Measurements from ENCODE around the gene SUFU. TPM values are rescaled to one million over a fixed set of nuclear protein-coding genes. Genes with fewer than 3 reads are reported as not detected.

SUFU gene
- polyA plus RNA-seq, 2 donors, result 2.9 to 6.0 TPM

GRCh38 chr10:102479651-102480050 lies 24.1 kb upstream of the SUFU start:
- Histone ChIP-seq H3K27ac (ENCODE audit: low read depth in 2 of 2, low read length in 1 of 2) (no peak overlapping the region), H3K4me3 (ENCODE audit: low read depth in 1 of 2, low read length in 2 of 2) (no peak overlapping the region), H3K27me3 (ENCODE audit: control insufficient read depth in 1 of 2, insufficient read depth in 2 of 2, low read length in 2 of 2) (no peaks in the 10 kb centered on the region), H3K9me3 (ENCODE audit: control insufficient read depth in 2 of 2, insufficient read depth in 1 of 2, low read depth in 1 of 2, low read length in 1 of 2) (no peaks in the 10 kb centered on the region), H3K4me1 (ENCODE audit: control insufficient read depth in 2 of 2, insufficient read depth in 2 of 2, low read length in 1 of 2) (no peaks in the 10 kb centered on the region), H3K36me3 (ENCODE audit: control insufficient read depth in 2 of 2, insufficient read depth in 2 of 2, low read length in 1 of 2) (peaks cover 30 to 42% of the 10 kb centered on the region in 2 donors)

GRCh38 chr10:102480396-102480795 lies 23.4 kb upstream of the SUFU start:
- H3K27me3 ChIP-seq (ENCODE audit: control insufficient read depth in 1 of 2, insufficient read depth in 2 of 2, low read length in 2 of 2), result no peaks in the 10 kb centered on the region
- H3K9me3 ChIP-seq (ENCODE audit: control insufficient read depth in 2 of 2, insufficient read depth in 1 of 2, low read depth in 1 of 2, low read length in 1 of 2), result no peaks in the 10 kb centered on the region
- peaks cover 38 to 46% of the 10 kb centered on the region in 2 donors for H3K36me3 ChIP-seq (ENCODE audit: control insufficient read depth in 2 of 2, insufficient read depth in 2 of 2, low read length in 1 of 2)
- H3K4me3 ChIP-seq (ENCODE audit: low read depth in 1 of 2, low read length in 2 of 2), result no peak overlapping the region
- 84 to 85% methylated on average over 9 of the region's 9 CpGs for WGBS, 2 donors
- H3K27ac ChIP-seq (ENCODE audit: low read depth in 2 of 2, low read length in 1 of 2), result no peak overlapping the region
- H3K4me1 ChIP-seq (ENCODE audit: control insufficient read depth in 2 of 2, insufficient read depth in 2 of 2, low read length in 1 of 2), result no peaks in the 10 kb centered on the region

GRCh38 chr10:102484021-102484420 lies 19.8 kb upstream of the SUFU start:
- H3K36me3 ChIP-seq (ENCODE audit: control insufficient read depth in 2 of 2, insufficient read depth in 2 of 2, low read length in 1 of 2), result peaks cover 47 to 62% of the 10 kb centered on the region in 2 donors
- no peak overlapping the region for H3K4me3 ChIP-seq (ENCODE audit: low read depth in 1 of 2, low read length in 2 of 2)
- 95 to 98% methylated on average over 13 of the region's 13 CpGs for WGBS, 2 donors
- H3K4me1 ChIP-seq (ENCODE audit: control insufficient read depth in 2 of 2, insufficient read depth in 2 of 2, low read length in 1 of 2), result no peaks in the 10 kb centered on the region
- no peaks in the 10 kb centered on the region for H3K27me3 ChIP-seq (ENCODE audit: control insufficient read depth in 1 of 2, insufficient read depth in 2 of 2, low read length in 2 of 2)
- H3K27ac ChIP-seq (ENCODE audit: low read depth in 2 of 2, low read length in 1 of 2), result no peak overlapping the region
- H3K9me3 ChIP-seq (ENCODE audit: control insufficient read depth in 2 of 2, insufficient read depth in 1 of 2, low read depth in 1 of 2, low read length in 1 of 2), result no peaks in the 10 kb centered on the region

GRCh38 chr10:102485093-102485784 lies 18.5 kb upstream of the SUFU start:
- Histone ChIP-seq H3K4me3 (ENCODE audit: low read depth in 1 of 2, low read length in 2 of 2) (no peak overlapping the region), H3K27me3 (ENCODE audit: control insufficient read depth in 1 of 2, insufficient read depth in 2 of 2, low read length in 2 of 2) (no peaks in the 10 kb centered on the region), H3K4me1 (ENCODE audit: control insufficient read depth in 2 of 2, insufficient read depth in 2 of 2, low read length in 1 of 2) (no peaks in the 10 kb centered on the region), H3K36me3 (ENCODE audit: control insufficient read depth in 2 of 2, insufficient read depth in 2 of 2, low read length in 1 of 2) (peaks cover 47 to 59% of the 10 kb centered on the region in 2 donors), H3K9me3 (ENCODE audit: control insufficient read depth in 2 of 2, insufficient read depth in 1 of 2, low read depth in 1 of 2, low read length in 1 of 2) (no peaks in the 10 kb centered on the region), H3K27ac (ENCODE audit: low read depth in 2 of 2, low read length in 1 of 2) (no peak overlapping the region)
- 88% methylated on average over 18 of the region's 18 CpGs for WGBS, 2 donors

GRCh38 chr10:102491136-102491535 lies 12.6 kb upstream of the SUFU start:
- Histone ChIP-seq H3K36me3 (ENCODE audit: control insufficient read depth in 2 of 2, insufficient read depth in 2 of 2, low read length in 1 of 2) (peaks cover 3 to 10% of the 10 kb centered on the region in 2 donors), H3K27ac (ENCODE audit: low read depth in 2 of 2, low read length in 1 of 2) (no peak overlapping the region), H3K4me1 (ENCODE audit: control insufficient read depth in 2 of 2, insufficient read depth in 2 of 2, low read length in 1 of 2) (peaks cover 6 to 17% of the 10 kb centered on the region in 2 donors), H3K9me3 (ENCODE audit: control insufficient read depth in 2 of 2, insufficient read depth in 1 of 2, low read depth in 1 of 2, low read length in 1 of 2) (no peaks in the 10 kb centered on the region), H3K4me3 (ENCODE audit: low read depth in 1 of 2, low read length in 2 of 2) (no peak overlapping the region), H3K27me3 (ENCODE audit: control insufficient read depth in 1 of 2, insufficient read depth in 2 of 2, low read length in 2 of 2) (no peaks in the 10 kb centered on the region)
- 89 to 97% methylated on average over 4 of the region's 4 CpGs for WGBS, 2 donors

- Histone ChIP-seq H3K4me3 (ENCODE audit: low read depth in 1 of 2, low read length in 2 of 2) (no peak overlapping the region), H3K4me1 (ENCODE audit: control insufficient read depth in 2 of 2, insufficient read depth in 2 of 2, low read length in 1 of 2) (peaks cover 6 to 17% of the 10 kb centered on the region in 2 donors), H3K27me3 (ENCODE audit: control insufficient read depth in 1 of 2, insufficient read depth in 2 of 2, low read length in 2 of 2) (no peaks in the 10 kb centered on the region), H3K27ac (ENCODE audit: low read depth in 2 of 2, low read length in 1 of 2) (peak overlapping the region; percentile 27 to 28), H3K9me3 (ENCODE audit: control insufficient read depth in 2 of 2, insufficient read depth in 1 of 2, low read depth in 1 of 2, low read length in 1 of 2) (no peaks in the 10 kb centered on the region), H3K36me3 (ENCODE audit: control insufficient read depth in 2 of 2, insufficient read depth in 2 of 2, low read length in 1 of 2) (peaks cover 3 to 7% of the 10 kb centered on the region in 2 donors)
- 88% methylated on average over 7 of the region's 7 CpGs for WGBS, 2 donors
Measured at GRCh38 chr10:102492344-102492939, 11.3 kb upstream of the SUFU start.

GRCh38 chr10:102492983-102493382 lies 10.8 kb upstream of the SUFU start:
- Histone ChIP-seq H3K4me1 (ENCODE audit: control insufficient read depth in 2 of 2, insufficient read depth in 2 of 2, low read length in 1 of 2) (peaks cover 6 to 17% of the 10 kb centered on the region in 2 donors), H3K36me3 (ENCODE audit: control insufficient read depth in 2 of 2, insufficient read depth in 2 of 2, low read length in 1 of 2) (peaks cover 3 to 5% of the 10 kb centered on the region in 2 donors), H3K27ac (ENCODE audit: low read depth in 2 of 2, low read length in 1 of 2) (peak overlapping the region; percentile 43 to 45), H3K4me3 (ENCODE audit: low read depth in 1 of 2, low read length in 2 of 2) (no peak overlapping the region), H3K27me3 (ENCODE audit: control insufficient read depth in 1 of 2, insufficient read depth in 2 of 2, low read length in 2 of 2) (no peaks in the 10 kb centered on the region), H3K9me3 (ENCODE audit: control insufficient read depth in 2 of 2, insufficient read depth in 1 of 2, low read depth in 1 of 2, low read length in 1 of 2) (no peaks in the 10 kb centered on the region)
- WGBS, 2 donors, result 26 to 28% methylated on average over 2 of the region's 2 CpGs

GRCh38 chr10:102493771-102494170 lies 10.0 kb upstream of the SUFU start:
- Histone ChIP-seq H3K36me3 (ENCODE audit: control insufficient read depth in 2 of 2, insufficient read depth in 2 of 2, low read length in 1 of 2) (no peaks in the 10 kb centered on the region), H3K4me3 (ENCODE audit: low read depth in 1 of 2, low read length in 2 of 2) (no peak overlapping the region), H3K27me3 (ENCODE audit: control insufficient read depth in 1 of 2, insufficient read depth in 2 of 2, low read length in 2 of 2) (no peaks in the 10 kb centered on the region), H3K9me3 (ENCODE audit: control insufficient read depth in 2 of 2, insufficient read depth in 1 of 2, low read depth in 1 of 2, low read length in 1 of 2) (no peaks in the 10 kb centered on the region), H3K27ac (ENCODE audit: low read depth in 2 of 2, low read length in 1 of 2) (peak overlapping the region; percentile 45 to 64), H3K4me1 (ENCODE audit: control insufficient read depth in 2 of 2, insufficient read depth in 2 of 2, low read length in 1 of 2) (peaks cover 6 to 17% of the 10 kb centered on the region in 2 donors)
- WGBS, 2 donors, result 49 to 63% methylated on average over 2 of the region's 2 CpGs

GRCh38 chr10:102497545-102497944 lies 6.2 kb upstream of the SUFU start:
- Histone ChIP-seq H3K4me3 (ENCODE audit: low read depth in 1 of 2, low read length in 2 of 2) (no peak overlapping the region), H3K9me3 (ENCODE audit: control insufficient read depth in 2 of 2, insufficient read depth in 1 of 2, low read depth in 1 of 2, low read length in 1 of 2) (no peaks in the 10 kb centered on the region), H3K36me3 (ENCODE audit: control insufficient read depth in 2 of 2, insufficient read depth in 2 of 2, low read length in 1 of 2) (no peaks in the 10 kb centered on the region), H3K4me1 (ENCODE audit: control insufficient read depth in 2 of 2, insufficient read depth in 2 of 2, low read length in 1 of 2) (peaks cover 6 to 13% of the 10 kb centered on the region in 2 donors), H3K27me3 (ENCODE audit: control insufficient read depth in 1 of 2, insufficient read depth in 2 of 2, low read length in 2 of 2) (no peaks in the 10 kb centered on the region), H3K27ac (ENCODE audit: low read depth in 2 of 2, low read length in 1 of 2) (no peak overlapping the region)
- 93 to 100% methylated on average over 1 of the region's 1 CpG for whole genome bisulfite sequencing, 2 donors

GRCh38 chr10:102499356-102499755 lies 4.4 kb upstream of the SUFU start:
- H3K9me3 ChIP-seq (ENCODE audit: control insufficient read depth in 2 of 2, insufficient read depth in 1 of 2, low read depth in 1 of 2, low read length in 1 of 2), result no peaks in the 10 kb centered on the region
- WGBS, 2 donors, result 86 to 87% methylated on average over 3 of the region's 3 CpGs
- H3K27ac ChIP-seq (ENCODE audit: low read depth in 2 of 2, low read length in 1 of 2), result no peak overlapping the region
- no peaks in the 10 kb centered on the region for H3K27me3 ChIP-seq (ENCODE audit: control insufficient read depth in 1 of 2, insufficient read depth in 2 of 2, low read length in 2 of 2)
- H3K4me3 ChIP-seq (ENCODE audit: low read depth in 1 of 2, low read length in 2 of 2), result no peak overlapping the region
- no peaks in the 10 kb centered on the region for H3K36me3 ChIP-seq (ENCODE audit: control insufficient read depth in 2 of 2, insufficient read depth in 2 of 2, low read length in 1 of 2)
- peaks cover 0 to 2% of the 10 kb centered on the region in 2 donors for H3K4me1 ChIP-seq (ENCODE audit: control insufficient read depth in 2 of 2, insufficient read depth in 2 of 2, low read length in 1 of 2)

Data from esophagus (tissue), 2 donors.